Measurements from ENCODE around the gene ZBP1.
"Not testable (repeated sequence)": the region's sequence is repeated elsewhere in the genome, so short reads cannot be mapped to it uniquely, and the experiment has no call there.

ZBP1 gene

GRCh38 chr20:57647006-57647932 lies 27.0 kb upstream of the ZBP1 start:
- no peak for DNase-seq (ENCODE audit: low read depth in 2 of 2)

DNA sequence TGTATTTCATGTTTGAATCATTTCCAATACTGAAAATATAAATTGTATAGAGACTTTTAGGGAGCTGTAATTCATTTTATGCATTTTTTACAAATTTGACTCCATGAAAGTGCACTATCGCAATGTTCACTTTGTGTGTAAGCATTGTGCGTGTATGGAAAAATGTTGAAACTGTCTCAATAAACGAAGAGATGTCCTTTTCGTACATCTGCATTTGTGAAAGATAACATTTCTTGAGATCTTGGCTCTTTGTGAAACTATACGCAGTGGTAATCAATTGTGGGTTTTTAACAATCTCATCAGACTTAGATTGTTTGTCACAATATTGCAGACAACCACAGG lies 18.6 kb upstream of the ZBP1 start:
- no peak for DNase-seq (ENCODE audit: low read depth in 2 of 2)

GRCh38 chr20:57638173-57638894 lies 18.1 kb upstream of the ZBP1 start:
- DNase-seq (ENCODE audit: low read depth in 2 of 2) = no peak

- DNase-seq (ENCODE audit: low read depth in 2 of 2) = no peak
These were observed 13.8 kb upstream of the ZBP1 start for GRCh38 chr20:57633945-57634491.

GRCh38 chr20:57632286-57632685 lies 12.1 kb upstream of the ZBP1 start:
- DNase-seq (ENCODE audit: low read depth in 2 of 2) = no peak

- DNase-seq (ENCODE audit: low read depth in 2 of 2) = no peak
These were observed 9.8 kb upstream of the ZBP1 start for GRCh38 chr20:57630061-57630460.

- peak in 1 of 2 donors; percentile 33 for DNase-seq (ENCODE audit: low read depth in 2 of 2)
These were observed 9.3 kb upstream of the ZBP1 start for GRCh38 chr20:57629491-57629901.

DNA sequence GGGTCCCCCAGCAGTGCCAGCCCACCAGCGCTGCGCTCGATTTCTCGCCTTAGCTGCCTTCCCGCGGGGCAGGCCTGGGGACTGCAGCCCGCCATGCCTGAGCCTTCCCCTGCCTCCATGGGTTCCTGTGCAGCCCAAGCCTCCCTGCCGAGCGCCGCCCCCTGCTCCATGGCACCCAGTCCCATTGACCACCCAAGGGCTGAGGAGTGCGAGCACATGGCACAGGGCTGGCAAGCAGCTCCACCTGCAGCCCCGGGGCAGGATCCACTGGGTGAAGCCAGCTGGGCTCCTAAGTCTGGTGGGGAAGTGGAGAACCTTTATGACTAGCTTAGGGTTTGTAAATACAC lies 8.7 kb upstream of the ZBP1 start:
- not testable (repeated sequence) for DNase-seq (ENCODE audit: low read depth in 2 of 2)

GRCh38 chr20:57628047-57628961 lies 8.1 kb upstream of the ZBP1 start:
- peak in 1 of 2 donors; percentile 22 for DNase-seq (ENCODE audit: low read depth in 2 of 2)

DNA sequence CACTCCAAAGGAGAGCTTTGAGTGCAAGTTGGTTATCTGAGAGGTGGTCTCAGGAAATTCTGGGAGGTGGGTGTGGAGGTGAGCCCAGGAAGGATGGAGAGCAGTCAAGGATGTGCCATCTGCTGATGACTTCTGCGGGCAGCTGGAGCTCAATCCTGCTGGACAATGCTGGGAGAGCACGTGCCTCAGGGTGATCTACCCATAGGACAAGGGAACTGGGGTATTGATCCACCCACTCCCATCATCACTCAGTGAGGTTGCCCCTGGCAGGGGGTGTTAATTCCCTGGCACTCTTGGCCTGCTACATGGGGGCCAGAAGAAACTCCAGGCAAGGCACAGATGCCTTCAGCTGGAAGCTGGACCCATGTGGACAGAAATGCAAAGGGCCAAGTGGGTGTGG lies 7.1 kb upstream of the ZBP1 start:
- no peak for DNase-seq (ENCODE audit: low read depth in 2 of 2)

DNA sequence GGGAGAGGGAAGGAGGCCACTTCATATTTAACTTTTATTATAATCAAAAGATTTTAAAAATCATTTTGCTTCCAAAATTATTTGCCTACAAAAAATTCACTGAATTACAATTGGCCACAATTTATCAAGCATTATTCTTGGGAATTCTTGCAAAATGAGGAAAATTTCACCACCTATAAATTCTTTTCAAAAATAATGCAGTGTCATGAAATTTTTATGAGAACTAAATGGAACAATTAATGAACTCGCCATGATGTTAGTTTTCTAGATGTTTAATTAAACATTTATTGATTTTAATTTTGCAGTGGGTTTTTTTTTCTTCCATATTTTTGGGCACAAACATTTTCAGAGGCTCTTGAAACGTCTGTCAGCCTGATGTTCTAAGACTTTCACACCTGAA lies 5.8 kb upstream of the ZBP1 start:
- DNase-seq (ENCODE audit: low read depth in 2 of 2) = no peak

- no peak for DNase-seq (ENCODE audit: low read depth in 2 of 2)
These were observed 5.1 kb upstream of the ZBP1 start for GRCh38 chr20:57625181-57625958.

GRCh38 chr20:57624124-57624523 lies 3.9 kb upstream of the ZBP1 start:
- DNase-seq (ENCODE audit: low read depth in 2 of 2) = no peak

DNA sequence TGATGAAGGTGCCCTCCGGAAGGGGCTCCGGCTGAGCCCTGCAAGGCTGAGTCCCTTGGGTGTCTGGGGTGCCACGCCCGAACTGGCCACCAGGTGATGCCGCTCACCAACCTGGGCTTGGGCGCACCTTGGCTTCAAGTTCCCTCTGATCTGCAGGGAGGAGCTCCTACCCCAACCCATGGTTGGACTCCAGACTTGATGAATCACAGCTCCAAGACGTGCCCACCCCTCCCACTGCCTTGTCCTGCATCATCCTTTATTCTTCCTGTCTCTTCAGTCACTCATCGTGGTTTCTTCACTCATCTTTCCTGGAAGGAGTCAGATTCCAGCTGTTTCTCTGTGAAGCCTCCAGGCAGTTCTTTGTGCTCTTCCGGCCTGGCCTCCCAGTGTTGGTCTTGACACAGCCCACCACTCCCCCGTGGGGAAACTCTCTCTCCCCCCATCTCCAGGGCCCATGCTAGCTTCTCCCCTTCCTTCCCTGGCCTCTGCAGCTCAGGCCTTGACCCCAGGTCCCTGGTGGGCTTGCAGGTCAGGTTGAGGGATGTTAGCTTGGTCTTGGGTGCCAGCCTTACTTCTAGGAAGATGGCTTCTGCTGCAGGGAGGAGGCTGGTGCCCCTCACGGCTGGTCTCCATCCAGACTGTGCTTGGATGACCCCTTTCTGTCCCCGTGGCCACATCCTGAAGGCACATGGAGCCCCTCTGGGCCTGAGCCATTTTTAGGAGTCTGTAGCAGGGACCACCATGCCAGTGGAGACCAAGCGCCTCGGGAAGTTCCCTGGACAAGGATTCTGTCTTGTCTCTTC lies 2.6 kb upstream of the ZBP1 start:
- DNase-seq (ENCODE audit: low read depth in 2 of 2) = peak; percentile 62 to 74

- DNase-seq (ENCODE audit: low read depth in 2 of 2) = no peak
These were observed 2.0 kb upstream of the ZBP1 start for GRCh38 chr20:57622201-57622570.

GRCh38 chr20:57621421-57622200 lies 1.4 kb upstream of the ZBP1 start:
- DNase-seq (ENCODE audit: low read depth in 2 of 2) = no peak

DNA sequence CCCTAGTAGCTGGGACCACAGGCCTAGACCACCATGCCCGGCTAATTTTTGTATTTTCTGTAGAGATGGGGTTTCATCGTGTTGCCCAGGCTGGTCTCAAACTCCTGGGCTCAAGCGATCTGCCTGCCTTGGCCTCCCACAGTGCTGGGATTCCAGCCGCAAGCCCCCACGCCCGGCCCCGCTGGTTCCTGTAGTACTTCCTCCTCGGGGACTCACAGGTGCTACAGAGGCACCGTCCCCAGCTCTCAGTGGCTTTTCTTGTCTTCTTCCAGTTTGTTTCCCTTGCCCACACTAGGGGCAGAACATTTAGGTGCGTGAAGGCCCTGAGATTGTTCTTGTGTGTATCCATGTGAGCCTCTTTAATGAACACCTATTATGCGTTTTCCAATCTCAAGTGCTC lies 773 bp upstream of the ZBP1 start:
- no peak for DNase-seq (ENCODE audit: low read depth in 2 of 2)

DNA sequence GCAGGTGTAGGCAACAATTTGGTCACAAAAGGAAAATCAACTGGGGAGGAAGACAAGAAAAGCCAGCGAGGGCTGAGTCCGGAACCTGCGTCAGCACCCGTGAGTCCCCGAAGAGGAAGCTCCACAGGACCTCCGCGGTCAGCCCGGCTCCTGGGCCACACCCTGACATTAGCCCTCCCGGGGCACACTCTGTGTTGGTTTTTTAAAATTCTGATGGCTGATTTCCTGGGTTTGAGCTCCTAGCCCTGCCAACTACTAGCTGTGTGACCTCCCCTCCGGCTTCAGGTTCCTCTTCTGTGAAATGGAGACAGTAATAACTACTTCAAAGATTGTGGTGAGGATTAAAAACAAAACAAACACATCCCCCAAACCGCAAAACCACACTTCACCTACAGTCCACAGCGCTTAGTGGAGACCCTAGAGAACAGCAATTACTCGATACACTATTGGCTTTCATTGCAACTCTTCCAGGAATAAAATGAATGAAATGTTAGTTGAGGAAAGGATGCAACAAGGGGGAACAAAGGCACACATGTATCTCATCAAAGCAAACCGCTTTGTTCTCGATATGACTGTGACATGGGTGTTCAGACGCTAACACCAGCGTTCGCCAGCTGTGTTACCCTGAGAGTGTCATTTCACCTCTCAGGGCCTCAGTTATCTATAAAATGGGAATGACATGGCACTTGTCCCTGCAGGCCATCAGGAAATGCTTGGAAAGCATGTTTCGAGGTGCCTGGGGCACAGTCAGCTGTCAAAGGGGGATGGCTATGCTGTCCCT lies 985 bp downstream of the ZBP1 start:
- peak; percentile 31 to 54 for DNase-seq (ENCODE audit: low read depth in 2 of 2)

DNA sequence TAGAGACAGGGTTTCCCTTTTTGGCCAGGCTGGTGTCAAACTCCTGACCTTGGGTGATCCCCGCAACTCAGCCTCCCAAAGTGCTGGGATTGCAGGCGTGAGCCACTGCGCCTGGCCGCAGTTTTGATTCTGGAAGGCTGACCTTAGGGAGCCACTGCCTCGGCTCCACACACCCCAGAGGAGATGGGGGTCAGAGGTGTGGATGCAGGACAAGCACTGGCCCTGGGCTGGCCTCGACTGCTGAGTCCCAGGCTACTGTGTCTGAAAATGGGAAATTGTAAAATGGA lies 1.5 kb downstream of the ZBP1 start:
- no peak for DNase-seq (ENCODE audit: low read depth in 2 of 2)

Measured in stimulated activated CD4-positive, alpha-beta T cell treated with anti-CD3 and anti-CD28 coated beads, Interleukin-4, amount 100 ng/mL, for 48 hours (primary cell).